ENCODE results near the gene HOXD9.

HOXD9 gene

GRCh38 chr2:176093145-176093897 is 29.2 kb upstream of the HOXD9 start:
- TF ChIP-seq EZH2phosphoT487 (IDR thresholded peaks at IDR 0.05; ENCODE audit: low read depth) (no peak), CTCF (IDR thresholded peaks at IDR 0.05; ENCODE audit: low read depth, low read length) (no peak)
- no peak overlapping the region for H3K9ac ChIP-seq (ENCODE audit: low read length)
- no peak overlapping the region for H3K27ac ChIP-seq (ENCODE audit: low read length)
- H3K4me1 ChIP-seq (ENCODE audit: low read length), result peaks cover 7% of the 10 kb centered on the region
- H2AFZ ChIP-seq (ENCODE audit: low read depth, low read length), result no peak overlapping the region
- no peaks in the 10 kb centered on the region for H4K20me1 ChIP-seq (ENCODE audit: insufficient read depth, low read length)
- H3K4me3 ChIP-seq (ENCODE audit: low read length), result no peak overlapping the region
- H3K4me2 ChIP-seq (ENCODE audit: low read length), result no peak overlapping the region
- no peaks in the 10 kb centered on the region for H3K79me2 ChIP-seq (ENCODE audit: low read length)
- no peaks in the 10 kb centered on the region for H3K9me3 ChIP-seq (ENCODE audit: insufficient read depth, low read length)
- no peaks in the 10 kb centered on the region for H3K36me3 ChIP-seq (replicated peaks; ENCODE audit: low read depth, low read length)
- no peaks in the 10 kb centered on the region; the same call in 1 of the 2 replicates for H3K27me3 ChIP-seq (ENCODE audit: low read depth, low read length)

GRCh38 chr2:176093898-176094249 is 28.6 kb upstream of the HOXD9 start:
- H3K4me2 ChIP-seq (ENCODE audit: low read length), result no peak overlapping the region
- H3K36me3 ChIP-seq (replicated peaks; ENCODE audit: low read depth, low read length), result no peaks in the 10 kb centered on the region
- H3K27me3 ChIP-seq (ENCODE audit: low read depth, low read length), result no peaks in the 10 kb centered on the region; the same call in 1 of the 2 replicates
- H3K9me3 ChIP-seq (ENCODE audit: insufficient read depth, low read length), result no peaks in the 10 kb centered on the region
- no peak overlapping the region for H3K9ac ChIP-seq (ENCODE audit: low read length)
- no peak overlapping the region for H3K27ac ChIP-seq (ENCODE audit: low read length)
- no peaks in the 10 kb centered on the region for H3K79me2 ChIP-seq (ENCODE audit: low read length)
- peaks cover 7% of the 10 kb centered on the region for H3K4me1 ChIP-seq (ENCODE audit: low read length)
- H2AFZ ChIP-seq (ENCODE audit: low read depth, low read length), result no peak overlapping the region
- TF ChIP-seq CTCF (IDR thresholded peaks at IDR 0.05; ENCODE audit: low read depth, low read length), result no peak
- TF ChIP-seq EZH2phosphoT487 (IDR thresholded peaks at IDR 0.05; ENCODE audit: low read depth), result no peak
- no peak overlapping the region for H3K4me3 ChIP-seq (ENCODE audit: low read length)
- H4K20me1 ChIP-seq (ENCODE audit: insufficient read depth, low read length), result no peaks in the 10 kb centered on the region

GRCh38 chr2:176094349-176094748 is 28.2 kb upstream of the HOXD9 start:
- Histone ChIP-seq H3K36me3 (replicated peaks; ENCODE audit: low read depth, low read length) (no peaks in the 10 kb centered on the region), H3K27me3 (ENCODE audit: low read depth, low read length) (no peaks in the 10 kb centered on the region), H2AFZ (ENCODE audit: low read depth, low read length) (no peak overlapping the region), H3K9me3 (ENCODE audit: insufficient read depth, low read length) (no peaks in the 10 kb centered on the region), H3K9ac (ENCODE audit: low read length) (no peak overlapping the region), H3K27ac (ENCODE audit: low read length) (no peak overlapping the region), H3K4me3 (ENCODE audit: low read length) (no peak overlapping the region), H3K79me2 (ENCODE audit: low read length) (no peaks in the 10 kb centered on the region), H4K20me1 (ENCODE audit: insufficient read depth, low read length) (no peaks in the 10 kb centered on the region), H3K4me2 (ENCODE audit: low read length) (no peak overlapping the region), H3K4me1 (ENCODE audit: low read length) (peaks cover 7% of the 10 kb centered on the region)
- TF ChIP-seq CTCF (IDR thresholded peaks at IDR 0.05; ENCODE audit: low read depth, low read length) (no peak), EZH2phosphoT487 (IDR thresholded peaks at IDR 0.05; ENCODE audit: low read depth) (no peak)

- Histone ChIP-seq H3K9ac (ENCODE audit: low read length) (no peak overlapping the region), H3K27me3 (ENCODE audit: low read depth, low read length) (no peaks in the 10 kb centered on the region), H4K20me1 (ENCODE audit: insufficient read depth, low read length) (no peaks in the 10 kb centered on the region), H3K27ac (ENCODE audit: low read length) (no peak overlapping the region), H2AFZ (ENCODE audit: low read depth, low read length) (no peak overlapping the region), H3K4me2 (ENCODE audit: low read length) (no peak overlapping the region), H3K9me3 (ENCODE audit: insufficient read depth, low read length) (no peaks in the 10 kb centered on the region), H3K4me1 (ENCODE audit: low read length) (peaks cover 7% of the 10 kb centered on the region), H3K79me2 (ENCODE audit: low read length) (no peaks in the 10 kb centered on the region), H3K4me3 (ENCODE audit: low read length) (no peak overlapping the region), H3K36me3 (replicated peaks; ENCODE audit: low read depth, low read length) (no peaks in the 10 kb centered on the region)
- TF ChIP-seq EZH2phosphoT487 (IDR thresholded peaks at IDR 0.05; ENCODE audit: low read depth) (no peak), CTCF (IDR thresholded peaks at IDR 0.05; ENCODE audit: low read depth, low read length) (no peak)
These were observed 27.1 kb upstream of the HOXD9 start for GRCh38 chr2:176095421-176095820.
